ENCODE data around the gene WWOX.

Gene WWOX

DNA sequence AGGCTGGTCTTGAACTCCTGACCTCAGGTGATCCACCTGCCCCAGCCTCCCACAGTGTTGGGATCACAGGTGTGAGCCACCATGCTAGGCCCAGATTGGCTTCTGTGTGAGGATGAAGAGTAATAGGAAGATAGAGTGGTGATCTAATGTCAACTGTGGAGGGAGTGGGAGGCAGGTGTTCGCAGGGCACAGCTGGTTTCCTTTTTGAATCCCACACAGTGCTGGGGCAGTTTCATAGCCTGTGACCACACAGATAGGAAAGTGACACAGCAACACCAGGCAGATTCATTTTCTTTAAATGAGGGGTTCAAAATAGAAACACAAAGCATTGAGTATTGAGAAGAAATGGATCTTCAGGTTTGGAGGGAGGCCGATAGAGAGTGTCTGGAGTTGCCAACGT is 540.3 kb downstream of the WWOX start:
- no peak for TF ChIP-seq SUZ12 (IDR thresholded peaks at IDR 0.05; ENCODE audit: extremely low read depth, insufficient read depth, insufficient read length)
- TF ChIP-seq ZNF274 (IDR thresholded peaks at IDR 0.05; ENCODE audit: low read depth, low read length): no peak
- TF ChIP-seq YY1 (IDR thresholded peaks at IDR 0.05; ENCODE audit: insufficient read depth, insufficient read length): no peak
- no peaks in the 10 kb centered on the region for H3K4me1 ChIP-seq (ENCODE audit: insufficient read depth, insufficient read length)
- no peak overlapping the region for H3K9ac ChIP-seq (ENCODE audit: insufficient read length, low read depth)
- DNase-seq (ENCODE audit: low read depth, low spot score): no peak
- H3K4me3 ChIP-seq (ENCODE audit: insufficient read length, low read depth): no peak overlapping the region
- no peaks in the 10 kb centered on the region for H3K27me3 ChIP-seq (ENCODE audit: insufficient read depth, insufficient read length)
- no peaks in the 10 kb centered on the region for H3K36me3 ChIP-seq (ENCODE audit: insufficient read depth, insufficient read length, low read length)
- H3K9me3 ChIP-seq (ENCODE audit: insufficient read depth, low read length): no peaks in the 10 kb centered on the region

DNA sequence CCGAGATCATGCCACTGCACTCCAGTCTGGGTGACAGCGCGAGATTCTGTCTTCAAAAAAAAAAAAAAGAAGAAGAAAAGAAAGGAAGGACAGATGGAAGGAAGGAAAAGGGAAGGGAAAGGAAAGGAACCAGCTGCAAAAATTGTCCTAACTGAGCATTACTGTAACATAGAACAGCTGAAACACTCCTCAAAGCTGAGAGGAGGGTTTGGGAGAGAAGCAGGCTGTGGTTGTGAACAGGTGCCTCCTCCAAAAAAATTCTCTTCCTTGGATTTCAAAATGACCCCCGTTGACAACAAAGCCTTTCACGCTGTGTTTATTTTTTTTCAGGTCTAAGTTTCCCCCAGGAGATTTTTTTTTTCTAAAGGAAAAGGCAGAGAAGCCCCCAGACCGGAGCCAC is 541.4 kb downstream of the WWOX start:
- no peak overlapping the region for H3K4me3 ChIP-seq (ENCODE audit: insufficient read length, low read depth)
- DNase-seq (ENCODE audit: low read depth, low spot score): no peak
- H3K36me3 ChIP-seq (ENCODE audit: insufficient read depth, insufficient read length, low read length): no peaks in the 10 kb centered on the region
- TF ChIP-seq SUZ12 (IDR thresholded peaks at IDR 0.05; ENCODE audit: extremely low read depth, insufficient read depth, insufficient read length) (no peak), YY1 (IDR thresholded peaks at IDR 0.05; ENCODE audit: insufficient read depth, insufficient read length) (no peak), ZNF274 (IDR thresholded peaks at IDR 0.05; ENCODE audit: low read depth, low read length) (no peak)
- no peaks in the 10 kb centered on the region for H3K9me3 ChIP-seq (ENCODE audit: insufficient read depth, low read length)
- H3K9ac ChIP-seq (ENCODE audit: insufficient read length, low read depth): no peak overlapping the region
- H3K4me1 ChIP-seq (ENCODE audit: insufficient read depth, insufficient read length): no peaks in the 10 kb centered on the region
- H3K27me3 ChIP-seq (ENCODE audit: insufficient read depth, insufficient read length): no peaks in the 10 kb centered on the region

DNA sequence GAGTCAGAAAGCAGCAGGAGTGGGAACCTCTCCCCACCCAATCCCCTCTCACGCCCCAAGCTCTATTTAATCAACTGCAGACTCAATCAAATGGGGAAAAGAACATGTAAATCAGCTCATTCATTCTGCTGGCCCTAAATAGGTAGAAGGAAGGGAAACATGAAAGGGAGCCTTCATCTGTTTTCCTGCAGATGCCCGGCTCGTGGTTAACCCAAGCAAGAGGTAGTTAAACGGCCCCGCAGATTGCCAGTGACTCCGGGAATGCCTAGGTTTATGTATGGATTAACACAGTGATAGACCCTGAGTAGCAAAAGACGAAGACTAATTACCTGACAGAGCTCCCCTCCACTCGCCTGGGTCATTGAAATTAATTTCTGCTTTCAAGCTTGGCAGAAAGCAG is 542.0 kb downstream of the WWOX start:
- Histone ChIP-seq H3K9ac (ENCODE audit: insufficient read length, low read depth) (no peak overlapping the region), H3K36me3 (ENCODE audit: insufficient read depth, insufficient read length, low read length) (no peaks in the 10 kb centered on the region), H3K4me1 (ENCODE audit: insufficient read depth, insufficient read length) (no peaks in the 10 kb centered on the region), H3K9me3 (ENCODE audit: insufficient read depth, low read length) (no peaks in the 10 kb centered on the region), H3K27me3 (ENCODE audit: insufficient read depth, insufficient read length) (no peaks in the 10 kb centered on the region), H3K4me3 (ENCODE audit: insufficient read length, low read depth) (no peak overlapping the region)
- TF ChIP-seq ZNF274 (IDR thresholded peaks at IDR 0.05; ENCODE audit: low read depth, low read length): no peak
- no peak for TF ChIP-seq SUZ12 (IDR thresholded peaks at IDR 0.05; ENCODE audit: extremely low read depth, insufficient read depth, insufficient read length)
- TF ChIP-seq YY1 (IDR thresholded peaks at IDR 0.05; ENCODE audit: insufficient read depth, insufficient read length): no peak
- no peak for DNase-seq (ENCODE audit: low read depth, low spot score)

DNA sequence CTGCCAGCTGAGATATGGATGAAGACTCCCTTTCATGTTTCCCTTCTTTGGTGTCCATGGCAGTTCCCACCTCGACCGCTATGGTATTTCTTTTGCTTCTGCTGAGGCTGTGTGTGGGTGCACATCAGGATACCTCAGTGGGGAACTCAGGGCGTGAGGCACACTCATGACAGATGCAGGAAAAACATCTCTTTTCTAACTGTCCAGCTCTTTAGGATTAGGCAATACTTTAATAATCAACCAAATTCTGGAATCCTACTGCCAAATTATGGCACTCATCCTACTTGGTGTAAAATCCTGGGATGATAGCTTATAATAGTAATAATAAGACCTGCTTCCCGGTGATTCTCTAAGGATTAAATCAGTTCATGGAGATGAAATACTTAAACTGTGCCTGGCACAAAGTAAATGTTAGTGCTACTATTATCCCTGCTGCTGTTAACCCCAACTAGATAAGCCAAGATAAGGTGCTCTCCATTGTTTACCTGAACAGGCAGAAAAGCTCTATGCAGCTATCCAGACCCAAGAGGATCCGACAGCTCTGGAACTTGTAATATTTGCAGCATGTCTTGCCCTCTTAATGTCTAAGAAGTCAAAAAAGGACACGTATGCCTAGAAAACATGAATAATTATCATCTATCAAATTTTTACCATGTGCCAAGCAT is 543.3 kb downstream of the WWOX start:
- Histone ChIP-seq H3K9me3 (ENCODE audit: insufficient read depth, low read length) (no peaks in the 10 kb centered on the region), H3K4me1 (ENCODE audit: insufficient read depth, insufficient read length) (no peaks in the 10 kb centered on the region), H3K36me3 (ENCODE audit: insufficient read depth, insufficient read length, low read length) (no peaks in the 10 kb centered on the region), H3K9ac (ENCODE audit: insufficient read length, low read depth) (no peak overlapping the region), H3K27me3 (ENCODE audit: insufficient read depth, insufficient read length) (no peaks in the 10 kb centered on the region), H3K4me3 (ENCODE audit: insufficient read length, low read depth) (no peak overlapping the region)
- TF ChIP-seq YY1 (IDR thresholded peaks at IDR 0.05; ENCODE audit: insufficient read depth, insufficient read length) (no peak), SUZ12 (IDR thresholded peaks at IDR 0.05; ENCODE audit: extremely low read depth, insufficient read depth, insufficient read length) (no peak), ZNF274 (IDR thresholded peaks at IDR 0.05; ENCODE audit: low read depth, low read length) (no peak)
- DNase-seq (ENCODE audit: low read depth, low spot score): no peak

DNA sequence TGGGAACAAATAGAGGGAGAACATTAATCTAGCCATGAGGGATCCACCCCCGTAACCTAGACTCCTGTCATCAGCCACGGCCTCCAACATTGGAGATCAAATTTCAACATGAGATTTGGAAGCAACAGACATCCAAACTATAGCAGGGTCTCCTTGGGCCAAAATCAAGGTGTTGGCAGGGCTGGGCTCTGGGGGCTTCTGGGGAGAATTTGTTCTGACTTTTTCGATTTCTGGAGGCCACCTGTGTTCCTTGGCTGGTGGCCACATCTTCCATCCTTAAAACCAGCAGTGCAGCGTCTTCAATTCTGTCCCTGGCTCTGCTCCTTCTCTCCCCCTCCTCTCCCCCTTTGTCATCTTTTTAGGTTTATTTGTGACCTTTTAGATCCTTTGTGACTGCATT is 546.2 kb downstream of the WWOX start:
- Histone ChIP-seq H3K9me3 (ENCODE audit: insufficient read depth, low read length) (no peaks in the 10 kb centered on the region), H3K36me3 (ENCODE audit: insufficient read depth, insufficient read length, low read length) (no peaks in the 10 kb centered on the region), H3K9ac (ENCODE audit: insufficient read length, low read depth) (no peak overlapping the region), H3K4me1 (ENCODE audit: insufficient read depth, insufficient read length) (no peaks in the 10 kb centered on the region), H3K27me3 (ENCODE audit: insufficient read depth, insufficient read length) (no peaks in the 10 kb centered on the region), H3K4me3 (ENCODE audit: insufficient read length, low read depth) (no peak overlapping the region)
- no peak for DNase-seq (ENCODE audit: low read depth, low spot score)
- no peak for TF ChIP-seq YY1 (IDR thresholded peaks at IDR 0.05; ENCODE audit: insufficient read depth, insufficient read length)
- no peak for TF ChIP-seq SUZ12 (IDR thresholded peaks at IDR 0.05; ENCODE audit: extremely low read depth, insufficient read depth, insufficient read length)
- no peak for TF ChIP-seq ZNF274 (IDR thresholded peaks at IDR 0.05; ENCODE audit: low read depth, low read length)

DNA sequence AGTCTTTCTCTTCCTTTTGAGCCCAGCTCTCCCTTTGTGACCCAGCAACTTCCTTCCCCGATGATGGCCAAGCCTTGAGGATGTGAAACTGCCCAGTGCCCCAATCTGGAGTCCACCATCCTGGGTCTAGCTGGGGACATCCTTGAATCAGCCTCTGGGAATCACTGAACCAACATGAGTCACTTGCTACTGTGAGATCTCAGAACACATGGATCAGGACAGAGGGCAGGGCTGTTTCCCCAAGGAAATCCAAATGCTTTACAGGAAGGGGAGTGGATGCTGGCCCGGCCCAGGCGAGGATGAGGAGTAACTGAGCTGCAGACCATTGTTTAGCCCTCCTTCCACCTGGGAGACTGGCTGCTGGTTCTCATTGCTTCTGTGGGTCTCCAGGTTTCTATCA is 547.6 kb downstream of the WWOX start:
- TF ChIP-seq YY1 (IDR thresholded peaks at IDR 0.05; ENCODE audit: insufficient read depth, insufficient read length): no peak
- TF ChIP-seq ZNF274 (IDR thresholded peaks at IDR 0.05; ENCODE audit: low read depth, low read length): no peak
- TF ChIP-seq SUZ12 (IDR thresholded peaks at IDR 0.05; ENCODE audit: extremely low read depth, insufficient read depth, insufficient read length): no peak
- no peak for DNase-seq (ENCODE audit: low read depth, low spot score)
- Histone ChIP-seq H3K4me1 (ENCODE audit: insufficient read depth, insufficient read length) (no peaks in the 10 kb centered on the region), H3K27me3 (ENCODE audit: insufficient read depth, insufficient read length) (no peaks in the 10 kb centered on the region), H3K36me3 (ENCODE audit: insufficient read depth, insufficient read length, low read length) (no peaks in the 10 kb centered on the region), H3K9me3 (ENCODE audit: insufficient read depth, low read length) (no peaks in the 10 kb centered on the region), H3K9ac (ENCODE audit: insufficient read length, low read depth) (no peak overlapping the region), H3K4me3 (ENCODE audit: insufficient read length, low read depth) (no peak overlapping the region)

DNA sequence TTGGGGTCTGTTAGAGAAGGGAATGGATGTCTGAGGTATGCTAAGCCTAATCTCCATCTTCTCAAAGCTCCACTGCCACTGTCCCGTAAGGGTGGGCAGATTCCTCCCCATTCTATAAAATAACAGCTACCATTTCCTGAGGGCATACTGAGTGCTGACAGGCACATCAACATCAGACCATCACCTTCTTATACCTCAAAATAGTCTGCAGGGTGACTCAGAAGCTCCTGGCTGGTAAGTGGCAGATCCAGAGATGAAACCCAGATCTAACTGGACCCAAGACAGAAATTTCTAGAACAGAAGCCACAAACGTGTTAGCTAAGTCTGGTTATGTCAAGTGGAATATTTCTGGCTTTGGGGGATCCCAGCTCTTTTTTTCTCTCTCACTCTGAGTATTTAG is 548.0 kb downstream of the WWOX start:
- H3K27me3 ChIP-seq (ENCODE audit: insufficient read depth, insufficient read length): no peaks in the 10 kb centered on the region
- H3K36me3 ChIP-seq (ENCODE audit: insufficient read depth, insufficient read length, low read length): no peaks in the 10 kb centered on the region
- no peaks in the 10 kb centered on the region for H3K9me3 ChIP-seq (ENCODE audit: insufficient read depth, low read length)
- no peak overlapping the region for H3K4me3 ChIP-seq (ENCODE audit: insufficient read length, low read depth)
- H3K9ac ChIP-seq (ENCODE audit: insufficient read length, low read depth): no peak overlapping the region
- TF ChIP-seq YY1 (IDR thresholded peaks at IDR 0.05; ENCODE audit: insufficient read depth, insufficient read length) (no peak), SUZ12 (IDR thresholded peaks at IDR 0.05; ENCODE audit: extremely low read depth, insufficient read depth, insufficient read length) (no peak), ZNF274 (IDR thresholded peaks at IDR 0.05; ENCODE audit: low read depth, low read length) (no peak)
- DNase-seq (ENCODE audit: low read depth, low spot score): no peak
- H3K4me1 ChIP-seq (ENCODE audit: insufficient read depth, insufficient read length): no peaks in the 10 kb centered on the region

Measured in NT2/D1 (cell line).